ENCODE results near the gene ZNF554.
"Not testable (repeated sequence)": the region's sequence is repeated elsewhere in the genome, so short reads cannot be mapped to it uniquely, and the experiment has no call there.

The ZNF554 gene

DNA sequence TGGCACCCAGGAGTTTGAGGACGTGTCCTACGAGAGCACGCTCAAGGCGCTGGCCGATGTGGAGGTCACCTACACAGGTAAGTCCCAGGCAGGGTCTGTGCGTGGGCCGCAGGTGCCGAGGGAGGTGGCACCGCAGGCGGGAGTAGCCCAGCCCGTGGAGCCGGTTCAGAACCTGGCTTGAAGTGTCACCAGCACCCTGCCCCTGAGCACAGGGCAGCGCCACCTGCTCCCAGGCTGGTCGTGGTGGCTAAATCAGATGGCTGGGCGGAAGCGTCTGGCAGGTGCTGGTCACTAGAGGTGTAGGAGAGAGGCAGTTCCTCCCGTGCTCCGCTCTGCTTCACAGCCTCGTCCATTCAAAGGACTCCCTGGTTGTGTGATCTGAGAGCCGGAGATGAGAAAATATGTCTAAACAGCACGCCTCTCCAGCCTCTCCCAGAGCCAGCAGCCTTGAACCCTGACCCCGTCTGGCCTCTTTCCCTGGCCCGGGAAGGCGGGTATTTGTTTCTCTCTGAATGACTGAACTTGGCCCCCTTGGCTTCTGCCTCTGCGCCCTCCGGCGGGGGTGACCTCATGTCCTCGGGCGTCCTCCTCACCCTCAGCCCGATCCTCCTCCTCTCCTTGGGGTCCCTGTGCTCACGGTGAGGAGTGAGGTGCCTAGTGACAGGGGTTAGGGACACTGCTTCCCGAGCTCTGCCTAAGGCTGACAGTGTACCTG is 29.0 kb upstream of the ZNF554 start:
- no peak for DNase-seq (ENCODE audit: low read depth in 2 of 2)

GRCh38 chr19:2791440-2791839 is 28.2 kb upstream of the ZNF554 start:
- no peak for DNase-seq (ENCODE audit: low read depth in 2 of 2)

- DNase-seq (ENCODE audit: low read depth in 2 of 2): no peak
Observed at GRCh38 chr19:2791876-2792275, 27.8 kb upstream of the ZNF554 start.

DNA sequence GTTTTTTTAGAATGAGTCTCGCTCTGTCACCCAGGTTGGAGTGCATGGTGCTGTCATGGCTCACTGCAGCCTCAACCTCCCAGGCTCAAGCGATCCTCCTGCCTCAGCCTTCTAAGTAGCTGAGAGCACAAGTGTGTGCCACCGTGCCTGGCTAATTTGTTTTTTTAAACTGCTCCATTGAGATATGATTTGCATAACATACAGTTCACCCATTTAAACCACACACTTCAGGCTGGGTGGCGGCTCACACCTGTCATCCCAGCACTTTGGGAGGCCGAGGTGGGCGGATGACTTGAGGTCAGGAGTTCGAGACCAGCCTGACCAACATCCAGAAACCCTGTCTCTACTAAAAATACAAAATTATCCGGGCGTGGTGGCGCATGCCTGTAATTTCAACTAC is 27.0 kb upstream of the ZNF554 start:
- DNase-seq (ENCODE audit: low read depth in 2 of 2): not testable (repeated sequence)

DNA sequence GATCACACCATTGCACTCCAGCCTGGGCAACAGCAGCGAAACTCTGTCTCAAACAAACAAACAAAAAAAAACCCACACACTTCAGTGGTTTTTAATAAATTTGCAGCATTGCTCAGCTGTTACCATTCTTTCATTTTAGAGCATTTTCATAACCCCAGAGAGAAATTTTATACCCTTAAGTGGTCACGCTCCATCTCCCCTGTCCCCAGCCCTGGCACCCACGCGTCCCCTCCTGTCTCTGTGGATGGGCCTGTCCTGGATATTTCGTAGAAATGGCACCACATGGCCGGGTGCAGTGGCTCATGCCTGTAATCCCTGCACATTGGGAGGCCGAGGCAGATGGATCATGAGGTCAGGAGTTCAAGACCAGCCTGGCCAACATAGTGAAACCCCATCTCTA is 26.5 kb upstream of the ZNF554 start:
- DNase-seq (ENCODE audit: low read depth in 2 of 2): no peak

- no peak for DNase-seq (ENCODE audit: low read depth in 2 of 2)
Observed at GRCh38 chr19:2793577-2793976, 26.1 kb upstream of the ZNF554 start.

GRCh38 chr19:2795827-2796658 is 23.6 kb upstream of the ZNF554 start:
- DNase-seq (ENCODE audit: low read depth in 2 of 2): no peak

- DNase-seq (ENCODE audit: low read depth in 2 of 2): no peak
Observed at GRCh38 chr19:2796659-2797266, 22.9 kb upstream of the ZNF554 start.

GRCh38 chr19:2797280-2797679 is 22.4 kb upstream of the ZNF554 start:
- DNase-seq (ENCODE audit: low read depth in 2 of 2): no peak

- DNase-seq (ENCODE audit: low read depth in 2 of 2): no peak
Observed at GRCh38 chr19:2798158-2798685, 21.4 kb upstream of the ZNF554 start.

GRCh38 chr19:2798733-2799132 is 20.9 kb upstream of the ZNF554 start:
- no peak for DNase-seq (ENCODE audit: low read depth in 2 of 2)

DNA sequence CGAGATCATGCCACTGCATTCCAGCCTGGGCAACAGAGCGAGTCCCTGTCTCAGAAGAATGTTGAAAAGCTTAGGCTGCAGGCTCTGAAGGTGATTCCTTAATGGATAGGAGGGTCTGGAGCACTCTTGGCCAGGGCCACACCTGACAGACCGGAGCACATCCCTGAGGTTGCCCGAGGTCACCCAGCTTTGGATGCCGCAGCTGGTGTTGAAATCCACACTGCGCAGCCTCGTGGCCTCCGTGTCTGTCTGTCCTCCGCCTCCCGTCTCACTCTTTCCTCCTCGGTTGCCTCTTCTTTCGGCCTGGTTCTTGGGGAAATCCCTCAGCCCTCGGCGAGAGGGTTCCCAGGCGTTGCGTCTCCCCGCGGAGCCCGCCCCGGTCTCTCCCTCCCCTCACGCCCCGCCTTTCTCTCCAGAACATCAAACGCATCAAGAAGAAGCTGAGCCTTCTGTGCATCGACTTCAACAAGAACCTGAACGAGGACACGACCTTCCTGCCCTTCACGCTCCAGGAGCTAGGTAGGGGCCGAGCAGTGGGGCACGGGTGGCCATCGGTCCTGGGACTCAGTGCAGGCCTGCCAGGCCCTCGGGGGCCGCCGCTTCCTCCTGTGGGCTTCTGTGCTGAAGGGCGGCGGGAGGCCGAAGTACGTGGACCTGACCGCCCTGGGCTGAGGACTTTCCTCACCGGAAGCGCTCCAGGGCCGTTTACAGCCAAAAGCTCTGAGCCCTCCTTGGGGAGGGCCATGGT is 20.2 kb upstream of the ZNF554 start:
- no peak for DNase-seq (ENCODE audit: low read depth in 2 of 2)

- no peak for DNase-seq (ENCODE audit: low read depth in 2 of 2)
Observed at GRCh38 chr19:2800506-2800905, 19.2 kb upstream of the ZNF554 start.

- DNase-seq (ENCODE audit: low read depth in 2 of 2): no peak
Observed at GRCh38 chr19:2802826-2803225, 16.8 kb upstream of the ZNF554 start.

DNA sequence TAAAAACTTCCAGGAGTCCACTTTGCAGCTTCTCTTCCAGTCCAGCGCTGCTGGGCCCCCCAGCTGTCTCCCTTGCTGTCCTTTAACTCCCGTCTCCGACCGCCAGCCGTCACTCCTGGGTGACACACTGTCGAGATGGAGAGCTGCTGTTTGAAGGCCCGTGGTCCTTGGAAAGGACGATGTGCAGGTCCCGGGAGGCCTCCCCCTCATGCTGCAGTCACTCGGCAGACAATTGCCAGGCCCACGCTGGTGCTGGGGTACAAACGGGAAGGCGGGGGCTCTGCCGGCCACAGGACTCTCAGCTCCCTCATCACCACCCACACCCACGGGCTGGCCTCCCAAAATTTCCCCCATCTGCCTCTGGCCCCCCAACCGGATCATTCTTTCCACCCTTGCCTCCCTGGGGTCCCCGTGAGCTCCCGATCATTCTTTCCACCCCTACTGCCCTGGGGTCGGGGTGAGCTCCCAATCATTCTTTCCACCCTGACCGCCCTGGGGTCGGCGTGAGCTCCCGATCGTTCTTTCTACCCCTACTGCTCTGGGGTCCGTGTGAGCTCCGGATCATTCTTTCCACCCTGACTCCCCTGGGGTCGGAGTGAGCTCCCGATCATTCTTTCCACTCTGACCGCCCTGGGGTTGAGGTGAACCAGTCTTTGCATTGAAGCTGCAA is 16.0 kb upstream of the ZNF554 start:
- no peak for DNase-seq (ENCODE audit: low read depth in 2 of 2)

DNA sequence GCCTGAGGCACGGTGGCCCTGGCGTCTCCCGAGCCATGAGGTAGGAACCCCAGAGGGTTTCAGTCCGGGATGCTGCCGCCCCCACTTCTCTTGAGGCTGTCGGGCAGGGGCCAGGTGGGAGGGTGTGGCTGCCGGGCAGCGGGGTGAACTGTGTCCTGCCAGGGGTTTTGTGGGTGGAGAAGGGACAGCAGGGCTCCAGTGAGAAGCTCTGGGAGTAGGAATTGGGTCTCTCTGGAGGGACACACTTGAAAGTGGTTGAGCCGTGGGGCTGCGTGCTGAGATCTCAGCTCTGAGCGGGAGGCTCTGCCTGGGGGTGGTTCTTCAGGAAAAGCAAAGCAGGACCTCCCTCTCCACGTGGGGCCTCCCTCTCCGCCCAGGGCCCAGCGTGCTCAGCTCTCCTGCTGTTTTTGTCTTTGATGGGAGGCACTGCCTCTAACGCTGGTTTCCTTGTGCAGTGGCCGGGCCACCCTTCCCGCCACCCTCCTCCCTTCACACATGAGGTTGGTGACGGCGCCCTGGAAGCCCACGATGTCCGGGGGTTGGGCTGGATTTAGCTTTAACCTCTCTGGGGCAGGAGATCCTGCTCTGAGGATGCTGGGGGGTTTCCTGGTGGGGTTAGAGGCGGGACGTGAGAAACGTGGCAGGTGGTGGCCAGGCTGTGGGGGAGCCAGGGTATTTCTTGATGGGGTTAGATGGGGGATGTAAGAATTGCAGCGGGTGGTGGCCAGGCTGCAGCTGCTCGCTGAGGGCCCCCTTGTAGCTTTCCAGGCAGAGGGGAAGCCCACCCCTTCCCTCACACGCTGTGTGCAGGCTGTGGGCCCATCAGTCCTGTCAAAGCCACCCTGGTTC is 15.3 kb upstream of the ZNF554 start:
- DNase-seq (ENCODE audit: low read depth in 2 of 2): no peak

DNA sequence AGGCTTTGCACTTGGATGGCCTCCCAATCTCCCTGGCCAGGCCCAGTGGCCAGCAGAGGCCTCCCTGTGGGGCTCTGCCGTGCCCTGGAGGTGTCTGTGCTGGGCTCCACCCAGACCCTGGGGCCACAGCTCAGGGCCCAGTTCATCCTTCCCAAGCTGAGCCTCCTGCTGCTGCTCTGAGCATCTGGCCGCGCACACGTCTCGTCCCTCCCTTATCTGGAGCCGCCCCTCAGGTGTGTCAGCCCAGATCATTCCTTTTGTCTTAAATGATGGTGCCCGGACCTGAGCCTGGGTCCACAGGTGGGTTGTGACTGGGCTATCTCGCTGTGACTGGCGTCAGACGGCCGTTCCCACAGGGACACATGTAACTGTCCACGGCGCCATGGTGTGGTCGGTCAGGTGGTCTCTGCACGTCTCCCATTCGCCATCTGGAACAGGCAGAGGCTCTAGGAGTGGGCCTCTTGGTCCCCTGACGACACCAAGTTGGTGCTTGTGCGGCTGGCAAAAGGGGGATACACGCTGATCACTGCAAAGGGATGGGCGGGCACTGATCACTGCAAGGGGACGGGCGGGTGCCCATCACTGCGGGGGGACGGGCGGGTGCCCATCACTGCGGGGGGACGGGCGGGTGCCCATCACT is 14.3 kb upstream of the ZNF554 start:
- DNase-seq (ENCODE audit: low read depth in 2 of 2): no peak

- no peak for DNase-seq (ENCODE audit: low read depth in 2 of 2)
Observed at GRCh38 chr19:2805991-2806649, 13.5 kb upstream of the ZNF554 start.

- DNase-seq (ENCODE audit: low read depth in 2 of 2): no peak
Observed at GRCh38 chr19:2806736-2807378, 12.8 kb upstream of the ZNF554 start.

Data from stimulated activated CD8-positive, alpha-beta memory T cell treated with anti-CD3 and anti-CD28 coated beads, Interleukin-15, amount 100 ng/mL, for 48 hours (primary cell).